ENCODE results near the gene ZBTB44.
A peak's percentile ranks its signal among the peaks of the same experiment; 100 is the strongest.

The ZBTB44 gene

DNA sequence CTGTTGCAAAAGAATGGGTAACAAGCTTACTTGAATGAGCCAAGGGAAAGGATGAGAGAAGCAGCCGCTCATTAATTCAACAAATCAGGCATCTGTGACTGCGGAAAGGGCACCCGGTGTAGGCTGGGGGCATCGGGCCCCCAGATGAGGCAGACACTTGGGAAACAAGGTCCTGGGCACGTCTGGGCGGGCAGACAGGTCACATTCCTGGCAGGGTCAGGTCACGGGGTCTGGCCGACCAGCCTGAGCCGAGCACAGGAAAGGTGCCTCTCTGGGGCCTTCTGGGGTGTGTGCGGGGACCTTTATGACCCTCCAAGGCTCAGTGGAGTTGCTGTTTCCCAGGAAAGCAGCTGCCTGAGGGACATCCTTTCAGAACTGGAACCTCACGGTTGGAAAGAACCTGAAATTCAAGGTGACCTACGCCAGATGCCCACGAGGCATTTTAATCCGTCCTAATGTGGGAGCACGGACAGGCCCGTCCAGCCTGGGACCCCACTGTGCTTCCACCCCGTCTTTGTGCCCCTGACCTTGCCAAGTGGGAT is 98.1 kb downstream of the ZBTB44 start:
- no peak for DNase-seq
- no peak overlapping the region for H3K27ac Mint-ChIP-seq

DNA sequence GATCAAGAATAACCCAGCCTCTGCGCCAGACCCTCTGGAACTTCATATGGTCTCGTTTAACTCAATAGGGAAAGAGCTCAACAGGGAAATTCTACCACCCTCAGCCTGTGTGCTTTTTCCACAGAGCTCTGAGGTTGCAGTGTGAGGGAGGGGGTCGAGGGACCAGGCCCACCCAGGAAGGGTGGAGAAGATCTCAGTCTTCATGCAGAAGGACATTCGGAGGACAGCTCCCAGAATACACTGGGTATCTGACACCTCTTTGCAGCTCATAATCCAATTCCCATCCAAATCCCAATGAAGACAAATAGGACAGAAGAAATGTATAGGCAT is 98.5 kb downstream of the ZBTB44 start:
- no peaks in the 10 kb centered on the region for H3K9me3 Mint-ChIP-seq
- ATAC-seq (no peak), DNase-seq (no peak)
- peaks cover 11% of the 10 kb centered on the region for H3K27me3 Mint-ChIP-seq
- no peaks in the 10 kb centered on the region for H3K4me1 Mint-ChIP-seq
- H3K27ac Mint-ChIP-seq = no peak overlapping the region
- H3K4me3 Mint-ChIP-seq = no peak overlapping the region

More for the DNA sequence above, 98.1 kb downstream of the ZBTB44 start:
- no peaks in the 10 kb centered on the region for H3K4me1 Mint-ChIP-seq
- H3K9me3 Mint-ChIP-seq = no peaks in the 10 kb centered on the region
- H3K4me3 Mint-ChIP-seq = no peak overlapping the region
- peaks cover 11% of the 10 kb centered on the region for H3K27me3 Mint-ChIP-seq
- ATAC-seq = no peak

DNA sequence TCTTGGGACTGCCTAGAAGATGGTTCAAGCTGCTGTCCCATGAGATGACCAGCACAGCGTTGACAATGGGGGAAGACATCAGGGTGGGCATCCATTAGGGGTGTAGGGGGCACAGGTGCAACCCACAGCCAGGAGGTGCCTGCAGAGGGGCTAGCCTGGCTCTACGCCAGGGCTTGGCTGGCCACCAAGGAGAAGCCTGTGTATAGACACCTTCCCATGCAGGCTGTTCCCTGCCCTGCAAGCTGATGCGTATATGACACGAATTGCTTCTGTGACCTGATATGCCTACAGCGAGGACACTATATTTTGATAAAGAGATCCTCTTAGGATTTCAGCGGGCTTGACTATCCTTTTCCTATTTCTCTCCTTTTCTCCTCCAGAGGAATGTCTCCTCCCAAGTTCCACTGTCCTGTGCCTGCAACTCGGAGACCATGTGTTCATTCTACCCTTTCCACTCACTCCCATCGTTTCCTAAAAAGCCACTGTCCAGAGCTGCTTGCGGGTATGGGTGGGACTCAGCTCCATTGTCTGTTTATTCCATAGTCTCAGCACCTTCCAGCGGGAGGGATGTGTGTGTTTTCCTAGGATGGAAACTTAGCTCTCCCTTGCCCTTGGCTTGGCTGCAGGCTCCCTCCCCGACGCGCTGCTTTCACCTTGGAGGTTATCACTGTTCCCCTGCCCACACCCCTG is 99.0 kb downstream of the ZBTB44 start:
- no peaks in the 10 kb centered on the region for H3K4me1 Mint-ChIP-seq
- H3K27me3 Mint-ChIP-seq = peaks cover 12% of the 10 kb centered on the region
- no peaks in the 10 kb centered on the region for H3K9me3 Mint-ChIP-seq
- H3K4me3 Mint-ChIP-seq = no peak overlapping the region
- no peak for ATAC-seq
- DNase-seq = peak in 1 of 2 donors; percentile 6
- no peak overlapping the region for H3K27ac Mint-ChIP-seq

- Mint-ChIP-seq H3K4me1 (no peaks in the 10 kb centered on the region), H3K4me3 (no peak overlapping the region), H3K27me3 (peaks cover 18% of the 10 kb centered on the region), H3K9me3 (no peaks in the 10 kb centered on the region), H3K27ac (no peak overlapping the region)
- ATAC-seq = no peak
- DNase-seq = no peak
These were observed 99.7 kb downstream of the ZBTB44 start for GRCh38 chr11:130214861-130215530.

- peaks cover 19% of the 10 kb centered on the region for H3K27me3 Mint-ChIP-seq
- H3K4me3 Mint-ChIP-seq = no peak overlapping the region
- peak in 1 of 2 donors; percentile 3 for DNase-seq
- H3K27ac Mint-ChIP-seq = no peak overlapping the region
- ATAC-seq = no peak
- H3K4me1 Mint-ChIP-seq = no peaks in the 10 kb centered on the region
- H3K9me3 Mint-ChIP-seq = no peaks in the 10 kb centered on the region
These were observed 100.8 kb downstream of the ZBTB44 start for GRCh38 chr11:130213979-130214281.

DNA sequence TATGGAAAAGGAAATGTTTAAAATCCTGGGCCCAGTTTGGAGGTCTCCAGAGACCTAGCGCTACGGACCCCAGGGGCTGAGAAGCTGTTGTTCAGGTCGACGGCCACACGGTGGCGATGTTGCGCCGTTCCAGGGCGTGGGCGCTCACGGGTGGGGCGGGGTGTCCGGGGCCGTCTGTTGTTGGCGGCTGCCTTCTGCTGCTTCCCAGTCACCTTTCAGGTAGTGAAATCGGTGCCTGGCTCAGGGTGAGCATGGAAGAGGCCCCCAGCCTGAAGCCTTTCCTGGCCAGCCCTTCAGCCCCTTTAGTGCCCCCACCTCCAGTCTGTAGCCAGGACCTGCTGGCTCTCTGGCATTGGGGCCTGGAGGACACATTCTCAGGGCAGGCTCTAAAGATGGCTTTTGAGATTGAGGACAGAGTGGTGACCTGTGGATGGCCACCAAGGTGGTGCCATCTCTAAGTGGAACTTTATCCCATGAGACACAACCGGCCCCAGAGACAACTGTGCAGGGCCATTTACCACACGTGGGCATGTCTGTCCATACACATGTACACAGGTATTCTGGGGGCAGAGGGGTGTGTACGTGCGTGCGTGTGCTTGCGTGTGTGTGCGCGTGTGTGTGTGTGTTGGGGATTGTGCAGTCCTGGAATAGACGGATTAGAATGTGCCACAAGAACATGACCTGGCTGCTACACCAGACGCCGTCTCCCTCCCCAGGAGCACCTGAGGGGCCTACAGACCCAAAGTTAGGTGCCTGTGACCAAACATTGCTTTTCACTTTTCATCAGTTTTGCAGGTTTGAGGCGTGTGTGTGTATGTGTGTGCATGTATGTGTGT is 101.4 kb downstream of the ZBTB44 start:
- peak; percentile 67 to 76 for DNase-seq
- H3K4me1 Mint-ChIP-seq = no peaks in the 10 kb centered on the region
- peak; percentile 75 for ATAC-seq
- H3K9me3 Mint-ChIP-seq = no peaks in the 10 kb centered on the region
- H3K4me3 Mint-ChIP-seq = no peak overlapping the region
- H3K27ac Mint-ChIP-seq = no peak overlapping the region
- peaks cover 19% of the 10 kb centered on the region for H3K27me3 Mint-ChIP-seq

DNA sequence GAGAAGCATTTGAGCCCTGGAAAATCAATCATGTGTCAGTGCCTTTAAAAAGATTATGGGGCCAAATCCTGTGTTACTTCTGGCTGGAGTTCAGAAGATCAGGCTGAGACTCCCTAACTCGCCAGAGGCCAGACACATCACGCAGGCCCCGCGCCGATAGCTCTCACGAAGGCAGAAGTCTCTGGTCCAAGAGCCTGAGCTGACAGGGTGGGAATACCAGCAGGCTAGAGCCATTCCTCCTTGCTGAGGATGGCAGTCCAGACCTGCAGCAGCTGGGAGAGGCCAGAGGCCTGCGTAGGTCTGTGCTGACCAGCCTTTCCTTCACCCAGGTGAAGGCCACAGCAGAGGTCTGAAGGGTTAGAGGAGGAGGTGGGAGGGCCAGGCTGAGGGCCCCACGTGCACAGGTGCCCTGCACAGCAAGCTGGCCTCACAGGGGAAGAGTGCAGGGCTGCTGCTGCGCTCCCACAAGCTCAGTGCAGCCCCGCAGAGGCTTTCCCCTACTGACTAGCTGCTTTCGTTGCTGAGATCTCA is 102.2 kb downstream of the ZBTB44 start:
- DNase-seq (peak in 1 of 2 donors; percentile 6), ATAC-seq (no peak)
- Mint-ChIP-seq H3K4me3 (no peak overlapping the region), H3K4me1 (no peaks in the 10 kb centered on the region), H3K9me3 (no peaks in the 10 kb centered on the region), H3K27ac (no peak overlapping the region), H3K27me3 (peaks cover 19% of the 10 kb centered on the region)

- Mint-ChIP-seq H3K4me1 (no peaks in the 10 kb centered on the region), H3K27ac (no peak overlapping the region), H3K9me3 (no peaks in the 10 kb centered on the region), H3K27me3 (peaks cover 19% of the 10 kb centered on the region), H3K4me3 (no peak overlapping the region)
- ATAC-seq (no peak), DNase-seq (peak in 1 of 2 donors; percentile 6)
These were observed 102.8 kb downstream of the ZBTB44 start for GRCh38 chr11:130211781-130212401.

- Mint-ChIP-seq H3K4me1 (no peaks in the 10 kb centered on the region), H3K27me3 (peaks cover 19% of the 10 kb centered on the region), H3K4me3 (no peak overlapping the region), H3K27ac (no peak overlapping the region), H3K9me3 (no peaks in the 10 kb centered on the region)
- DNase-seq (peak in 1 of 2 donors; percentile 6), ATAC-seq (no peak)
These were observed 103.6 kb downstream of the ZBTB44 start for GRCh38 chr11:130211144-130211543.

DNA sequence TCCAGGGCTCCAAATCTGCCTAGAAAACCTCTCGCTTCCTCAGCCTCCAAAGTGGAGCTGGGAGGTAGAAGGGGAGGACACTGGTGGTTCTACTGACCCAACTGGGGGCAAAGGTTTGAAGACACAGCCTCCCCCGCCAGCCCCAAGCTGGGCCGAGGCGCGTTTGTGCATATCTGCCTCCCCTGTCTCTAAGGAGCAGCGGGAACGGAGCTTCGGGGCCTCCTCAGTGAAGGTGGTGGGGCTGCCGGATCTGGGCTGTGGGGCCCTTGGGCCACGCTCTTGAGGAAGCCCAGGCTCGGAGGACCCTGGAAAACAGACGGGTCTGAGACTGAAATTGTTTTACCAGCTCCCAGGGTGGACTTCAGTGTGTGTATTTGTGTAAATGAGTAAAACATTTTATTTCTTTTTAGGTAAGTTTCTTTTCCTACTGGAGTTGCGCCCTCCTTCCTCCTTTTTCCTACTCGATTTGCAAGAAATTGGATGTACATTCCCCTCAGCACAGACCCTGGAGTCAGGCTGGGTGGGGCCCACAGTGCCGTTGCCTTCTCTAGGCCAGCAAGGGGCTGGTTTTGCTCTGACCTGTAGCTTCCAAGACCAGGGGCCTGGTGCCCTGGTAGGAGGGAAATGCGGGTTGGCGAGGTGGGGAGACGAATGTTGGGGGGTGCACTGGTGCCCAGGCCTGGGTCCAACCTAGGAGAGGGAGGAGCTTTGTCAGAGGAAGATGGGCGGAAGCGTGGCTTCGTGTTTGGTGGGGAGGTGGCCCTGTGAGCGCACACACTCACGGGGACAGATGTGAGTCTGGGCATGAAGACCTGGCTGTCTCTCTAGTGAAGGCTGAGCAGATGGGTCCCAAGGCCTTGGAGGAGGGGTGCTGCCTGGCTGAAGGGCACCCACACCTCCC is 104.5 kb downstream of the ZBTB44 start:
- H3K27me3 Mint-ChIP-seq = peaks cover 19% of the 10 kb centered on the region
- DNase-seq (peak in 1 of 2 donors; percentile 5), ATAC-seq (no peak)
- no peaks in the 10 kb centered on the region for H3K9me3 Mint-ChIP-seq
- no peak overlapping the region for H3K4me3 Mint-ChIP-seq
- no peak overlapping the region for H3K27ac Mint-ChIP-seq
- H3K4me1 Mint-ChIP-seq = no peaks in the 10 kb centered on the region

DNA sequence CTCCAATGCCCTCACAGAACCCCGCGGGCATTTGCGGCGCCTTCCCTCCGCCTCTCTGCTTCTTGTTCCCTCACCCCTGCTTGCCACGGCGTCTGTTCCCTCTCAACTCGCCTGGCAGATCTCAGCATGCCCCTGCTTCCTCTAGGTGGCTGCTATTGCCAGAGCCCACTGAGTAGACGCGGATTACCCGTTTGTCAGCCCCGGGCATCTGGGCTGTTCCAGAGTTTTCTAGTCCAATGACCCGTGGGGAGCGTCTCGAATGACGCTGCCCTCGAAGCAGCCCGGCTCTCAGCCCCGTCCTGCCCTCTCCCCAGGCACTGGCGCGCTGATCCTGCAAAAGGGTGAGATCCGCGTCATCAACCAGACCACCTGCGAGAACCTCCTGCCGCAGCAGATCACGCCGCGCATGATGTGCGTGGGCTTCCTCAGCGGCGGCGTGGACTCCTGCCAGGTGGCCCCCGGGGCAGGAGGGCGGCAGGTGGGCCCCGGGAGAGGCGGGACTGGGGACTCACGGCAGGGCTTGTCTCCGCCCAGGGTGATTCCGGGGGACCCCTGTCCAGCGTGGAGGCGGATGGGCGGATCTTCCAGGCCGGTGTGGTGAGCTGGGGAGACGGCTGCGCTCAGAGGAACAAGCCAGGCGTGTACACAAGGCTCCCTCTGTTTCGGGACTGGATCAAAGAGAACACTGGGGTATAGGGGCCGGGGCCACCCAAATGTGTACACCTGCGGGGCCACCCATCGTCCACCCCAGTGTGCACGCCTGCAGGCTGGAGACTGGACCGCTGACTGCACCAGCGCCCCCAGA is 105.4 kb downstream of the ZBTB44 start:
- Mint-ChIP-seq H3K27me3 (peaks cover 19% of the 10 kb centered on the region), H3K27ac (no peak overlapping the region), H3K4me1 (no peaks in the 10 kb centered on the region), H3K9me3 (no peaks in the 10 kb centered on the region), H3K4me3 (no peak overlapping the region)
- peak in 1 of 2 donors; percentile 8 for DNase-seq
- peak; percentile 26 for ATAC-seq

DNA sequence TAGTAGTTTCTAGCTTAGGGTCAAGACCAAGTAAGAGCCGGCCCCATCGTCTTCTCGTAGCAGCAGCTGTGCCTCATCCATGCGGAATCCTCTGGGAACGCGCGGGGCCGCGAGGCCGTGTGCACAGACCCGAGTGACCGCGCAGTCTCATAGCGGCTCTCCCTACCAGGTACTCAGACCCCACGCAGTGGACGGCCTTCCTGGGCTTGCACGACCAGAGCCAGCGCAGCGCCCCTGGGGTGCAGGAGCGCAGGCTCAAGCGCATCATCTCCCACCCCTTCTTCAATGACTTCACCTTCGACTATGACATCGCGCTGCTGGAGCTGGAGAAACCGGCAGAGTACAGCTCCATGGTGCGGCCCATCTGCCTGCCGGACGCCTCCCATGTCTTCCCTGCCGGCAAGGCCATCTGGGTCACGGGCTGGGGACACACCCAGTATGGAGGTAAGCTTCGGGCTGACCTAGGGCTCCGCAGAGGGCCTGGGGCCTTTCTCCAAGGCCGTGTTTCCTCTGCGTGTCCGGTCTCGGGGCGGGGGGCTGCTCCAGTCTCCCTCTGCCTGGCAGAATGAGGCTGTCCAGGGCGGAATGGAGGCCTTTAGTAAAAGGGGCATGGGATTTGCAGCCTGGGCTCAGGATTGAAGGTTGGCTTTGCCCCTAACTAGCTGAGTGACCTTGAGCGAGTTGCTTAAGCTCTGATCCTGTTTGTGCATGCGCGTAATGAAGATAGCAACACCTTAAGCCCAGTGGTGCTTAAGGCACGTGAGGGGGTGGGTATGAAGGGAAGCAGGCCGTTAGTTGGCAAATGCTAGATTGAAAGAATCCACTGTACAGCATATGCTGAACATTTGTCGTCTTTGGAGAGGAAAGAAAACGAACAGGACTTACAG is 106.2 kb downstream of the ZBTB44 start:
- ATAC-seq (no peak), DNase-seq (peak in 1 of 2 donors; percentile 5)
- H3K27ac Mint-ChIP-seq = no peak overlapping the region
- no peak overlapping the region for H3K4me3 Mint-ChIP-seq
- H3K9me3 Mint-ChIP-seq = no peaks in the 10 kb centered on the region
- H3K27me3 Mint-ChIP-seq = peaks cover 11% of the 10 kb centered on the region
- no peaks in the 10 kb centered on the region for H3K4me1 Mint-ChIP-seq

- ATAC-seq (no peak), DNase-seq (no peak)
- no peaks in the 10 kb centered on the region for H3K4me1 Mint-ChIP-seq
- peaks cover 8% of the 10 kb centered on the region for H3K27me3 Mint-ChIP-seq
- no peak overlapping the region for H3K27ac Mint-ChIP-seq
- H3K4me3 Mint-ChIP-seq = no peak overlapping the region
- no peaks in the 10 kb centered on the region for H3K9me3 Mint-ChIP-seq
These were observed 108.6 kb downstream of the ZBTB44 start for GRCh38 chr11:130206141-130206540.

Measured in stimulated activated naive CD8-positive, alpha-beta T cell treated with anti-CD3 and anti-CD28 coated beads, Interleukin-15, amount 100 ng/mL, for 72 hours (primary cell).